GM23248 (cell line): ENCODE data around the gene IDH3G. TPM values are rescaled to one million over a fixed set of nuclear protein-coding genes. Genes with fewer than 3 reads are reported as not detected.

Experiments used
- DNase-seq: peaks from one replicate; pipeline ENCODE4 v3.0.0-alpha.2; 2015
- H2AFZ ChIP-seq: fragments of 200-600 bp; sonication (generic); 2 replicates; pipeline ENCODE4 v1.6.1; 2016; ENCODE audit warnings: antibody characterized with exemption
- H3F3A ChIP-seq: fragments of 200-600 bp; sonication (generic); 2 replicates; pipeline ENCODE4 v1.6.1; 2016; ENCODE audit warnings: mild to moderate bottlenecking, antibody characterized with exemption, mixed run types; ENCODE audit not compliant: insufficient read depth
- H3K27ac ChIP-seq: fragments of 200-600 bp; sonication (generic); 2 replicates; pipeline ENCODE4 v1.5.1; 2016; ENCODE audit warnings: mild to moderate bottlenecking
- H3K27me3 ChIP-seq: fragments of 200-600 bp; sonication (generic); replicated peaks from 2 replicates; pipeline ENCODE4 v1.6.1; 2016; ENCODE audit warnings: mild to moderate bottlenecking; ENCODE audit not compliant: insufficient read depth
- H3K36me3 ChIP-seq: fragments of 200-600 bp; sonication (generic); 2 replicates; pipeline ENCODE4 v1.6.1; 2016; ENCODE audit warnings: low read depth, mild to moderate bottlenecking
- H3K4me1 ChIP-seq: fragments of 200-600 bp; sonication (generic); 2 replicates; pipeline ENCODE4 v1.6.1; 2016; ENCODE audit warnings: mild to moderate bottlenecking; ENCODE audit not compliant: insufficient read depth
- H3K4me2 ChIP-seq: fragments of 200-600 bp; sonication (generic); one replicate; pipeline ENCODE4 v1.6.1; 2016; ENCODE audit warnings: mild to moderate bottlenecking; ENCODE audit not compliant: unreplicated experiment
- H3K4me3 ChIP-seq: fragments of 200-600 bp; sonication (generic); 2 replicates; pipeline ENCODE4 v1.5.1; 2016; ENCODE audit warnings: mild to moderate bottlenecking
- H3K79me2 ChIP-seq: fragments of 200-600 bp; sonication (generic); 2 replicates; pipeline ENCODE4 v1.6.1; 2016; ENCODE audit warnings: mild to moderate bottlenecking; ENCODE audit not compliant: insufficient read depth
- H3K9ac ChIP-seq: fragments of 200-600 bp; sonication (generic); 2 replicates; pipeline ENCODE4 v1.6.1; 2016; ENCODE audit warnings: mild to moderate bottlenecking
- H3K9me2 ChIP-seq: fragments of 200-600 bp; sonication (generic); 2 replicates; pipeline ENCODE4 v1.6.1; 2016; ENCODE audit warnings: mixed run types, mild to moderate bottlenecking, moderate library complexity; ENCODE audit not compliant: insufficient read depth
- H3K9me3 ChIP-seq: fragments of 200-600 bp; sonication (generic); one replicate; pipeline ENCODE4 v1.6.1; 2017; ENCODE audit warnings: low read depth
- H4K20me1 ChIP-seq: fragments of 200-600 bp; sonication (generic); 2 replicates; pipeline ENCODE4 v1.6.0; 2016; ENCODE audit not compliant: insufficient read depth
- EZH2 ChIP-seq: fragments of 200-600 bp; sonication (generic); IDR thresholded peaks from 2 replicates; pipeline ENCODE4 v1.6.1; 2018; ENCODE audit warnings: antibody characterized with exemption, mild to moderate bottlenecking; ENCODE audit not compliant: insufficient read depth, poor library complexity, severe bottlenecking
- EZH2phosphoT487 ChIP-seq: fragments of 200-600 bp; sonication (generic); IDR thresholded peaks from 2 replicates; pipeline ENCODE4 v1.6.1; 2018; ENCODE audit warnings: antibody characterized with exemption, moderate library complexity, mild to moderate bottlenecking, low read depth; ENCODE audit not compliant: insufficient read depth
- WGBS, 2 experiments: methylation state at CpG; one replicate each; pipeline ENCODE4 v1.1.6; 2015 to 2017; ENCODE audit warnings: low lambda C conversion rate in 2 of 2, low coverage in 1 of 2; ENCODE audit errors: missing lambda C conversion rate in 2 of 2; 5-methylcytosine and 5-hydroxymethylcytosine counted together
- in situ Hi-C: fragments of 300-500 bp; cut with MboI; formaldehyde crosslinking; loops from 2 replicates; pipeline ENCODE4 v1.15.0; 2020
- polyA plus RNA-seq: library from polyadenylated mRNA; unstranded; fragments of >200 nt; fragmentation: Nextera tagmentation; extraction: Ambion mirVana; gene quantifications from 2 replicates; pipeline ENCODE4 v1.2.1, GENCODE V29; 2016
- total RNA-seq: library from RNA; depleted of rRNA; stranded (reverse); fragments of >200 nt; shearing (Covaris generic); gene quantifications from 2 replicates; pipeline ENCODE4 v1.2.3, GENCODE V29; 2014

The IDH3G gene
- total and polyA plus RNA-seq, 2 experiments from 2014 or later: 83.2 to 88.2 TPM

DNA sequence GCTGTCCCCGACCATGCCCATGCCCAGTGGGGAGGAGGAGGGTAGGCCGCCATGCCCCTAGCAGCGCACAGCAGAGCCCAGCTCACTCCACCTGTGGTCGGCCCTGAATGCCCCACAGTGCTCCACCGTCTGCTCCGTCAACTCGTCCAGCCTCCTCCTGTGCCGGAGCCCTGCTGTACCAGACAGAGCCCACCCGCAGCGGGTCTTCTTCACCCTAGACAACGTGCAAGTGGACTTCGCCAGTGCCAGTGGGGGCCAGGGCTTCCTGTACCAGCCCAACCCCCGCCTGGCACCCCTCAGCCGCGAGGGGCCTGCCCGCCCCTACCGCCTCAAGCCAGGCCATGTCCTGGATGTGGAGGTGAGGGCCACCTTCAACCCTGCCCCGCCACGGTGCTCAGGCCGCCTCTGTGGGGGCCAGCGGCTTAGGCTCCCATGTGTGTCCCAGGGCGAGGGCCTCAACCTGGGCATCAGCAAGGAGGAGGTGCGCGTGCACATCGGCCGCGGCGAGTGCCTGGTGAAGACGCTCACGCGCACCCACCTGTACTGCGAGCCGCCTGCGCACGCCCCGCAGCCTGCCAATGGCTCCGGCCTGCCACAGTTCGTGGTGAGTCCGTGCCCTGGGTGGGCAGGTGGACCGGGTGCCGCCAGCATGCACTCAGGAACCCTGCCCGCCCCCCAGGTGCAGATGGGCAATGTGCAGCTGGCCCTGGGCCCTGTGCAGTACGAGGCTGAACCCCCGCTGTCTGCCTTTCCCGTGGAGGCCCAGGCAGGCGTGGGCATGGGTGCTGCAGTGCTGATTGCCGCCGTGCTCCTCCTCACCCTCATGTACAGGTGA is 20.2 kb downstream of the IDH3G start:
- WGBS, 2 experiments: 96 to 100% methylated on average over 8 to 27 of the region's 48 CpGs
- H3K36me3 ChIP-seq: no peaks in the 10 kb centered on the region
- in situ Hi-C loops: no loop called here
- no peaks in the 10 kb centered on the region for H4K20me1 ChIP-seq
- TF ChIP-seq EZH2phosphoT487 (no peak), EZH2 (no peak)
- H2AFZ ChIP-seq: no peak overlapping the region
- H3K9me2 ChIP-seq: no peaks in the 10 kb centered on the region
- no peak overlapping the region for H3K4me2 ChIP-seq
- H3K27me3 ChIP-seq: no peaks in the 10 kb centered on the region
- no peaks in the 10 kb centered on the region for H3F3A ChIP-seq
- no peaks in the 10 kb centered on the region for H3K4me1 ChIP-seq
- H3K9ac ChIP-seq: no peak overlapping the region
- no peak overlapping the region for H3K27ac ChIP-seq
- H3K4me3 ChIP-seq: no peak overlapping the region
- H3K9me3 ChIP-seq: no peaks in the 10 kb centered on the region
- DNase-seq: no peak
- no peaks in the 10 kb centered on the region for H3K79me2 ChIP-seq

DNA sequence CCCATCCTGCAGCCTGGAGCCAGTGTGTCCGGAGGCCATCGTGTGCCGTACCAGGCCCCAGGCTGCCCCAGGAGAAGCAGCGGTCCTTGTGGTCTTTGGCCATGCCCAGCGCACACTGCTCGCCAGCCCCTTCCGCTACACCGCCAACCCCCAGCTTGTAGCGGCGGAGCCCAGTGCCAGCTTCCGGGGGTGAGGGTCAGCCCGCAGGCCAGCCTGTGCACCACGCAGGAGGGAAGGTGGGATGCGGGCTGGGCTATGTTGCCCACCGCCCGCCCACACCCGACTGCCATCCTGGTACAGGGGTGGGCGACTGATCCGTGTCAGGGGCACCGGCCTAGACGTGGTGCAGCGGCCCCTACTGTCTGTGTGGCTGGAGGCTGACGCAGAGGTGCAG is 21.0 kb downstream of the IDH3G start:
- DNase-seq: no peak
- WGBS, 2 experiments: 96% methylated on average over 9 of the region's 23 CpGs; no CpG with 5 or more reads in 1 of the 2 experiments
- TF ChIP-seq EZH2 (no peak), EZH2phosphoT487 (no peak)

DNA sequence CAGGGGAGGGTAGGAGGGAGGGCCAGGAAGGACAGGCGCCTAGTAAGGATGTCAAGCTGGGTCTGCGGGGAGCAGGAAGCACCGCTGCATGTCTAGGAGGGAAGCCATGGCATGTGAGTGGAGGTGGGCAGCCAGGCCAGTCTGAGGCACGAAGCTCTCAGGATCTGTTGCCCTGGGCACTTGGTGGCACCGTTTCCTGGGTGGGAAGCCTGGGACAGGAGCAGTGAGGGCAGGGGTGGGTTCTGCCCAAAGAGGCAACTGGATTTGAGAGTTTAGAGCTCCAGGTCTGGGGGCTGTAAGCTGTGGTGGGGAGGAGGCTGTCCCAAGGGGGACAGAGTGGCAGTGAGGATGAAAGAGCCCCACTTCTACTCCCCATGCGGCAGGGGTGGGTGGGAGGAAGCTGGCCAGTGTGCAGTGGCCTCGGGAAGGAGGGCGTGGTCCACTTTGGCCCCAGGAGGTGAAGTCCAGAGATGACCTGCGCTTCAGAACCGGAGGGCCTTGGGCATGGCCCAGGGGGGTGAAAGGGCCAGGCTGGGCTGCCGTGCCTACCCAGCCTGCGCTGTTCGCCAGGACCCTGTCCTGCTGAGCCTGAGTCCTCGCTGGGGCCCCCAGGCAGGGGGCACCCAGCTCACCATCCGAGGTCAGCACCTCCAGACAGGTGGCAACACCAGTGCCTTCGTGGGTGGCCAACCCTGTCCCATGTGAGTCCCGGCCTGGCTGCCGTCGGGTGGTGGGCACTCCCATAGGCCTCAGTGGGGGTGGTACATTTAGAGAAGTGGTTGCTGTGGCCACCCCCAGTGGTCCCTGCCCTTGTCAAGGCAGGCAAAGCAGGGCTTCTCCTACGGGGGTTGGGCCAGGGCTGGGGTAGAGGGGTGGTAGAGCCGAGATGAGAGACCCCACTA is 21.6 kb downstream of the IDH3G start:
- H3K9me2 ChIP-seq: no peaks in the 10 kb centered on the region
- H3F3A ChIP-seq: no peaks in the 10 kb centered on the region
- TF ChIP-seq EZH2phosphoT487 (no peak), EZH2 (no peak)
- no peak for DNase-seq
- no peak overlapping the region for H3K27ac ChIP-seq
- no peaks in the 10 kb centered on the region for H3K36me3 ChIP-seq
- no peaks in the 10 kb centered on the region for H3K79me2 ChIP-seq
- H3K4me2 ChIP-seq: no peak overlapping the region
- no peaks in the 10 kb centered on the region for H3K4me1 ChIP-seq
- no peaks in the 10 kb centered on the region for H4K20me1 ChIP-seq
- no peak overlapping the region for H2AFZ ChIP-seq
- H3K4me3 ChIP-seq: no peak overlapping the region
- in situ Hi-C loops: no loop called here
- 82 to 86% methylated on average over 10 to 12 of the region's 21 CpGs for WGBS, 2 experiments
- no peaks in the 10 kb centered on the region for H3K27me3 ChIP-seq
- no peak overlapping the region for H3K9ac ChIP-seq
- no peaks in the 10 kb centered on the region for H3K9me3 ChIP-seq

More for the DNA sequence above, 21.0 kb downstream of the IDH3G start:
- H3K9me3 ChIP-seq: no peaks in the 10 kb centered on the region
- no peaks in the 10 kb centered on the region for H3K9me2 ChIP-seq
- no peaks in the 10 kb centered on the region for H3K36me3 ChIP-seq
- no peak overlapping the region for H3K4me3 ChIP-seq
- no peaks in the 10 kb centered on the region for H4K20me1 ChIP-seq
- H3K4me1 ChIP-seq: no peaks in the 10 kb centered on the region
- no peak overlapping the region for H2AFZ ChIP-seq
- no peaks in the 10 kb centered on the region for H3F3A ChIP-seq
- in situ Hi-C loops: no loop called here
- H3K4me2 ChIP-seq: no peak overlapping the region
- H3K79me2 ChIP-seq: no peaks in the 10 kb centered on the region
- H3K9ac ChIP-seq: no peak overlapping the region
- H3K27ac ChIP-seq: no peak overlapping the region
- H3K27me3 ChIP-seq: no peaks in the 10 kb centered on the region

DNA sequence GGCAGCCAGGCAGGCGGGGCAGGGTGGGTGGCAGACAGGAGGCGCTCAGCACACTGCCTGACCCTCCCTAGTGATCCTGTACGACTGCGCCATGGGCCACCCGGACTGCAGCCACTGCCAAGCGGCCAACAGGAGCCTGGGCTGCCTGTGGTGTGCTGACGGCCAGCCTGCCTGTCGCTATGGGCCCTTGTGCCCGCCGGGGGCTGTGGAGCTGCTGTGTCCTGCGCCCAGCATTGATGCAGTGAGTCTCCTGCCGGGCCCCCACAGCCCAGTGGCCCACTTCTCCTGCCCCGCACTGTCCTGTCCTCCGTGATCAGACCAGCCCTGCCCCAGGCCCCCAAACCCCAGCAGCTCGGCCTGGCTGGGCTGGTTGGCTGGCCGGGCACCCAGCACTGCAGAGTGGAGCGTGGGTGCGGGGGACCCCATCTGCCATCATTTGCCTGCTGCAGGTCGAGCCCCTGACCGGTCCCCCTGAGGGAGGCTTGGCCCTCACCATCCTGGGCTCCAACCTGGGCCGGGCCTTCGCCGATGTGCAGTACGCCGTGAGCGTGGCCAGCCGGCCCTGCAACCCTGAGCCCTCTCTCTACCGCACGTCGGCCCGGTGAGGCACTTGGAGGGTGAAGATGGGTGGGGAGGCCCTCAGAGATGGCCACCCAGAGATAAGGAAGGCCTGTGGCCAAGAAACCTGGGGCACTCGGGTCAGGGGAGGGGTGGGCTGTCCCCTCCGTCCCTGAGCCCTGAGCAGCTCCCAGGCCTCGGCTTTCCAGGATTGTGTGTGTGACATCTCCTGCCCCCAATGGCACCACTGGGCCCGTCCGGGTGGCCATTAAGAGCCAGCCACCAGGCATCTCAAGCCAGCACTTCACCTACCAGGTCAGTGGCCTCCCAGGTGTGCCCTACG is 22.5 kb downstream of the IDH3G start:
- in situ Hi-C loops: no loop called here
- H3K9ac ChIP-seq: no peak overlapping the region
- peaks cover 3% of the 10 kb centered on the region; the same call in 1 of the 2 replicates for H3K4me1 ChIP-seq
- H3K9me2 ChIP-seq: no peaks in the 10 kb centered on the region
- H3F3A ChIP-seq: no peaks in the 10 kb centered on the region
- no peak overlapping the region for H3K27ac ChIP-seq
- no peaks in the 10 kb centered on the region for H3K27me3 ChIP-seq
- no peaks in the 10 kb centered on the region for H4K20me1 ChIP-seq
- H3K4me2 ChIP-seq: no peak overlapping the region
- H3K79me2 ChIP-seq: no peaks in the 10 kb centered on the region
- DNase-seq: no peak
- no peaks in the 10 kb centered on the region for H3K36me3 ChIP-seq
- H3K9me3 ChIP-seq: no peaks in the 10 kb centered on the region
- no peak overlapping the region for H3K4me3 ChIP-seq
- no peak overlapping the region for H2AFZ ChIP-seq
- 87 to 97% methylated on average over 7 to 16 of the region's 37 CpGs for WGBS, 2 experiments
- no peak for TF ChIP-seq EZH2
- no peak for TF ChIP-seq EZH2phosphoT487
